PFSK-1 (cell line): Measurements from ENCODE around the gene PRDM16.

Experiments
- POLR2AphosphoS5 ChIP-seq: IDR thresholded peaks from 2 replicates; pipeline ENCODE4 v1.6.1; 2012; ENCODE audit warnings: low read depth, mild to moderate bottlenecking, control low read depth, low read length, moderate library complexity
- TAF1 ChIP-seq: IDR thresholded peaks from 2 replicates; pipeline ENCODE4 v1.6.1; 2012; ENCODE audit warnings: low read length, control low read depth, borderline replicate concordance; ENCODE audit not compliant: insufficient read depth
- TF ChIP-seq, protein P1 (sequence below), 2 experiments: IDR thresholded peaks; 2 replicates each; pipeline versions ENCODE4 v1.6.1 to v1.8.0; 2011 to 2012; ENCODE audit warnings: low read depth in 2 of 2, low read length in 2 of 2, control low read depth in 1 of 2, inconsistent platforms in 1 of 2, mild to moderate bottlenecking in 1 of 2, moderate library complexity in 1 of 2; ENCODE audit not compliant: insufficient read depth in 1 of 2

GRCh38 chr1:3204725-3205124, 135.7 kb downstream of the PRDM16 start:
- TF ChIP-seq, protein P1, sequence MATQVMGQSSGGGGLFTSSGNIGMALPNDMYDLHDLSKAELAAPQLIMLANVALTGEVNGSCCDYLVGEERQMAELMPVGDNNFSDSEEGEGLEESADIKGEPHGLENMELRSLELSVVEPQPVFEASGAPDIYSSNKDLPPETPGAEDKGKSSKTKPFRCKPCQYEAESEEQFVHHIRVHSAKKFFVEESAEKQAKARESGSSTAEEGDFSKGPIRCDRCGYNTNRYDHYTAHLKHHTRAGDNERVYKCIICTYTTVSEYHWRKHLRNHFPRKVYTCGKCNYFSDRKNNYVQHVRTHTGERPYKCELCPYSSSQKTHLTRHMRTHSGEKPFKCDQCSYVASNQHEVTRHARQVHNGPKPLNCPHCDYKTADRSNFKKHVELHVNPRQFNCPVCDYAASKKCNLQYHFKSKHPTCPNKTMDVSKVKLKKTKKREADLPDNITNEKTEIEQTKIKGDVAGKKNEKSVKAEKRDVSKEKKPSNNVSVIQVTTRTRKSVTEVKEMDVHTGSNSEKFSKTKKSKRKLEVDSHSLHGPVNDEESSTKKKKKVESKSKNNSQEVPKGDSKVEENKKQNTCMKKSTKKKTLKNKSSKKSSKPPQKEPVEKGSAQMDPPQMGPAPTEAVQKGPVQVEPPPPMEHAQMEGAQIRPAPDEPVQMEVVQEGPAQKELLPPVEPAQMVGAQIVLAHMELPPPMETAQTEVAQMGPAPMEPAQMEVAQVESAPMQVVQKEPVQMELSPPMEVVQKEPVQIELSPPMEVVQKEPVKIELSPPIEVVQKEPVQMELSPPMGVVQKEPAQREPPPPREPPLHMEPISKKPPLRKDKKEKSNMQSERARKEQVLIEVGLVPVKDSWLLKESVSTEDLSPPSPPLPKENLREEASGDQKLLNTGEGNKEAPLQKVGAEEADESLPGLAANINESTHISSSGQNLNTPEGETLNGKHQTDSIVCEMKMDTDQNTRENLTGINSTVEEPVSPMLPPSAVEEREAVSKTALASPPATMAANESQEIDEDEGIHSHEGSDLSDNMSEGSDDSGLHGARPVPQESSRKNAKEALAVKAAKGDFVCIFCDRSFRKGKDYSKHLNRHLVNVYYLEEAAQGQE (IDR thresholded peaks at IDR 0.05; ENCODE audit: insufficient read depth in 1 of 2, low read depth in 2 of 2, low read length in 2 of 2): no peak
- TF ChIP-seq POLR2AphosphoS5 (no peak), TAF1 (no peak)
